Activated CD8-positive, alpha-beta T cell treated with anti-CD3 and anti-CD28 coated beads for 36 hours (primary cell): Measurements from ENCODE around the gene OTOP2. TPM values are rescaled to one million over a fixed set of nuclear protein-coding genes. Genes with fewer than 3 reads are reported as not detected.

Experiments
- ATAC-seq: fragments of 200-7000 bp; cut with Tn5 transposase; one replicate; pipeline ENCODE4 v1.10.0; 2021; ENCODE audit warnings: mild to moderate bottlenecking, moderate library complexity
- CTCF ChIA-PET: fragments of 350-600 bp; sonication (Branson Sonifier 250); formaldehyde crosslinking; loops from one replicate; lab custom pipeline; 2021; ENCODE audit warnings: antibody characterized with exemption; lab: Charles Lee
- POLR2A ChIA-PET: fragments of 350-600 bp; sonication (Branson Sonifier 250); formaldehyde crosslinking; loops from one replicate; lab custom pipeline; 2021; ENCODE audit warnings: antibody characterized with exemption; lab: Charles Lee
- DNase-seq: peaks from one replicate; pipeline ENCODE4 v3.0.0-alpha.2; 2020
- H3K27ac Mint-ChIP-seq: one replicate; pipeline ENCODE4 v1.8.0; 2021; ENCODE audit warnings: mild to moderate bottlenecking, mixed read lengths
- H3K27me3 Mint-ChIP-seq: one replicate; pipeline ENCODE4 v1.8.0; 2021; ENCODE audit warnings: mixed read lengths
- H3K36me3 Mint-ChIP-seq: one replicate; pipeline ENCODE4 v1.8.0; 2021; ENCODE audit warnings: low read depth, mixed read lengths
- H3K4me1 Mint-ChIP-seq: one replicate; pipeline ENCODE4 v1.8.0; 2021; ENCODE audit warnings: low read depth, mixed read lengths
- H3K4me3 Mint-ChIP-seq: one replicate; pipeline ENCODE4 v1.8.0; 2021; ENCODE audit warnings: mild to moderate bottlenecking, moderate library complexity, mixed read lengths
- H3K9me3 Mint-ChIP-seq: one replicate; pipeline ENCODE4 v1.8.0; 2021; ENCODE audit warnings: mixed read lengths
- intact Hi-C: fragments of 100-400 bp; cut with micrococcal nuclease; formaldehyde crosslinking; loops from one replicate; pipeline ENCODE4 v1.10.0; 2022
- total RNA-seq, 2 experiments: library from RNA; stranded (reverse); gene quantifications; one replicate each; pipeline ENCODE4 v1.2.3, GENCODE V29; 2021
- TF ChIP-seq, protein P1 (sequence below): fragments of 200-600 bp; IDR thresholded peaks from one replicate; pipeline ENCODE4 v1.8.0; 2022; ENCODE audit warnings: antibody characterized with exemption, mild to moderate bottlenecking

Gene OTOP2
- total RNA-seq, 2 experiments from 2014 or later, result not detected

DNA sequence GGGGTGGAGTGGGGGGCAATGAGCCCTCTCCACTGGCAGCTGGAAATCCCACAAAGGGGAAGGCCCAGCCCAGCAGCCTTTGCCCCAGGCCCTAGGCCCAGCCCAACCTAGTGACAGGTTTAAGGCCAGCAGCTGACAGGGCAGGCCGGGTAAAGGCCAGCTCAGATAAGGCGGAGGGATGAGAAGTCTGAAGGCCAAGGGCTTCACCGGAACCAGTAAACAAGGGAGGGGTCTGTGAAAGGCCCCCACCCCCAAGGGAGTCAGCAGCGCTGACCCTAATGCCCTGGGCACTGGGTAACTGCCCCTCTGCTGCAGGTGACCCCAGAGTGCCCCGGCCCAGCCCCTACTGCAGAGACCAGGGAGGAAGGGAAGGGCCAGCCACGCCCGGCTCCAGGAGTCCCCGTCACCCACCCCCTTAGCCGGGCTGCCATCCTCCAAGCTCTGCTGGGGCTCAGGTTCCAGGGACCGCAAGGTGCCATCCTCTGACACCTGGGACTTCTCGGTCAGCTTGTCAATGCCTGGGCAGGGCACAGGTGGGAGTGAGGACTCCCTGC, 29.1 kb downstream of the OTOP2 start:
- POLR2A ChIA-PET, result no interaction called here
- CTCF ChIA-PET, result interaction anchor here (1.2 kb wide), 1 partner anchor 91 kb away, joined by 3 read pairs; no protein-coding TSS in a partner anchor
- ATAC-seq (no peak), DNase-seq (no peak)
- H3K4me3 Mint-ChIP-seq, result no peak overlapping the region
- no peaks in the 10 kb centered on the region for H3K36me3 Mint-ChIP-seq
- intact Hi-C loops, result no loop called here
- H3K9me3 Mint-ChIP-seq, result no peaks in the 10 kb centered on the region
- TF ChIP-seq, protein P1, sequence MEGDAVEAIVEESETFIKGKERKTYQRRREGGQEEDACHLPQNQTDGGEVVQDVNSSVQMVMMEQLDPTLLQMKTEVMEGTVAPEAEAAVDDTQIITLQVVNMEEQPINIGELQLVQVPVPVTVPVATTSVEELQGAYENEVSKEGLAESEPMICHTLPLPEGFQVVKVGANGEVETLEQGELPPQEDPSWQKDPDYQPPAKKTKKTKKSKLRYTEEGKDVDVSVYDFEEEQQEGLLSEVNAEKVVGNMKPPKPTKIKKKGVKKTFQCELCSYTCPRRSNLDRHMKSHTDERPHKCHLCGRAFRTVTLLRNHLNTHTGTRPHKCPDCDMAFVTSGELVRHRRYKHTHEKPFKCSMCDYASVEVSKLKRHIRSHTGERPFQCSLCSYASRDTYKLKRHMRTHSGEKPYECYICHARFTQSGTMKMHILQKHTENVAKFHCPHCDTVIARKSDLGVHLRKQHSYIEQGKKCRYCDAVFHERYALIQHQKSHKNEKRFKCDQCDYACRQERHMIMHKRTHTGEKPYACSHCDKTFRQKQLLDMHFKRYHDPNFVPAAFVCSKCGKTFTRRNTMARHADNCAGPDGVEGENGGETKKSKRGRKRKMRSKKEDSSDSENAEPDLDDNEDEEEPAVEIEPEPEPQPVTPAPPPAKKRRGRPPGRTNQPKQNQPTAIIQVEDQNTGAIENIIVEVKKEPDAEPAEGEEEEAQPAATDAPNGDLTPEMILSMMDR, result no peak
- H3K27ac Mint-ChIP-seq, result no peak overlapping the region
- no peaks in the 10 kb centered on the region for H3K4me1 Mint-ChIP-seq
- no peaks in the 10 kb centered on the region for H3K27me3 Mint-ChIP-seq

DNA sequence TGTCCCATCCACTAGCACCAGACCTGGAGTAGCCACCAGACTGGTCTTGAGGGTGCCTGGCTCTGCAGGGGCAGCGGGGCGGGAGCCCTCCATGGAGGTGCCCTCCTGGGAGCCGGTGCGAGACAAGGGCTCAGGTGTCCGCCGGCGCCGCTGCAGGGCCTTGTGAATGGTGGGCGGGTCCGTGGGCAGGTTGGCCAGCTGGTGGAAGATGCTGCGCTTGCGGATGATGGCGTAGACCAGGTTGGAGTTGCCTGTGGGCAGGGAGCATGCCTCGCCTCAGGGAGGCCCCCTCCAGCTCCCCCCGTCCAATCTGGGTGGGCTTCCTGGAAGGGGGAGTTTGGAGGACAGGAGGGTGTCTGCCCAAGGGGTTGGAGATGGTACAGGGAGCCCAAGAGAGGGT, 30.0 kb downstream of the OTOP2 start:
- Mint-ChIP-seq H3K27me3 (no peaks in the 10 kb centered on the region), H3K4me3 (no peak overlapping the region), H3K27ac (no peak overlapping the region), H3K36me3 (no peaks in the 10 kb centered on the region), H3K4me1 (no peaks in the 10 kb centered on the region), H3K9me3 (no peaks in the 10 kb centered on the region)
- TF ChIP-seq, protein P1, result no peak
- intact Hi-C loops, result no loop called here
- CTCF ChIA-PET, result no interaction called here
- DNase-seq (no peak), ATAC-seq (no peak)
- POLR2A ChIA-PET, result interaction anchor here (0.6 kb wide), 1 partner anchor 30 kb away, joined by 3 read pairs; the partner anchor contains the start of gene OTOP2

DNA sequence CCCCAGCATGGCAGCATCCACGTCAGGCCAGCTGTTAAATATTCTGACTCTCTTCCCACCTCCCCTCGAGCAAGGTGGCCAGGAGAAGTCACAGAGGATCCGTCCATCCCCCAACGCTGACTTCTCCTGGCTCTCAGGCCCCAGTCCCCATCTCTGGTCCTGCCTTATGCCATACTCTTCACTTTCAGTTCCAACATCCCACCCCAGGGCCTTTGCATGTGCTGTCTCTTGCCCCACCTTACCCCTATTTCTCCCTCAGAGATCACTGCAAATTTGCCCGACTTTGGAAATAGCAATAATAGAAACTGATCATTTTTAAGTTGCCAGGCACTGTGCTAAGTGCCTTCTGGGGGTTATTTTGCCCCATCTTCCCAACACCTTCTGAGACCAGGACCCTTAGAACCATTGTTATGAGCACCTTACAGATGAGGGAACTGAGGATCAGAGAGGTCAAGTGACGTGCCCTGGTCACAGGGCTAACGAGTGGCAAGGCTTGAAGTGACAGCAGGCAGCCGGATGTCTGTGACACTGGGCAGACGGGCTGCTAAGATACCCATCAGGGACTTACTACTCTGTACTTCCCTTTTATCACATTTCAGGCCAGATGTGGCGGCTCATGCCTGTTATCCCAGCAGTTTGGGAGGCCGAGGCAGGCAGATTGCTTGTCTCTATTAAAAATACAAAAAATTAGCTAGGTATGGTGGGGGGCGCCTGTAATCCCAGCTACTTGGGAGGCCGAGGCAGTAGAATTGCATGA, 30.8 kb downstream of the OTOP2 start:
- TF ChIP-seq, protein P1, result no peak
- POLR2A ChIA-PET, result interaction anchor here (0.5 to 0.6 kb wide), 2 partner anchors 31 to 169 kb away, joined by 3 to 4 read pairs; partner anchors contain the start of gene OTOP2
- CTCF ChIA-PET, result interaction anchor here (0.7 to 1.5 kb wide), 3 partner anchors 31 to 164 kb away, joined by 3 read pairs; partner anchors contain the start of gene OTOP2
- H3K27me3 Mint-ChIP-seq, result no peaks in the 10 kb centered on the region
- intact Hi-C loops, result loop anchor here (5.0 kb wide), 1 partner anchor 33 kb away; the partner anchor contains the start of genes OTOP2 and USH1G
- H3K36me3 Mint-ChIP-seq, result no peaks in the 10 kb centered on the region
- H3K9me3 Mint-ChIP-seq, result no peaks in the 10 kb centered on the region
- H3K27ac Mint-ChIP-seq, result no peak overlapping the region
- DNase-seq (no peak), ATAC-seq (no peak)
- no peaks in the 10 kb centered on the region for H3K4me1 Mint-ChIP-seq
- H3K4me3 Mint-ChIP-seq, result no peak overlapping the region

DNA sequence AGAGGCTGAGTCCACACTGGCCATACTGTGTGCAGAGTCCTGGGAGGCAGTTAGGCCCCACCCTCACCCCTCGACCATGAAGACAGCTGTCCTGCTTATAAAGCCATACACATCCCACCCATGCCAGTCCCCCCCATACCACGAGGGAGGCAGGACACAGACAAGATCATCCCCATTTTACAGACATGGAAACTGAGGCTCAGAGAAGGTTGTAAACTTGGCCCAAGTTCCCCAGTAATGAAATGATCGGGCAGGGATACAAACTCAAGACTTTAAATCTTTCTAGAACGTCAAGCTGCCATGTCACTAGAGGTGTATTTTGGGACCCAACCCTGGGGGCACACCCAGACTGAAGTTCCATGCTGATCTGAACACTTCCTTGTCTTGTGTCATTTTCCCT, 32.0 kb downstream of the OTOP2 start:
- intact Hi-C loops, result loop anchor here (5.0 kb wide), 1 partner anchor 34 kb away; the partner anchor contains the start of genes OTOP2 and USH1G
- no peak for DNase-seq
- no peak overlapping the region for H3K4me3 Mint-ChIP-seq
- H3K36me3 Mint-ChIP-seq, result no peaks in the 10 kb centered on the region
- H3K9me3 Mint-ChIP-seq, result no peaks in the 10 kb centered on the region
- POLR2A ChIA-PET, result no interaction called here
- no peak overlapping the region for H3K27ac Mint-ChIP-seq
- CTCF ChIA-PET, result interaction anchor here (1.1 to 3.9 kb wide), 7 partner anchors 33 to 165 kb away, joined by 3 to 73 read pairs (median 3); partner anchors contain the start of genes OTOP2 and USH1G
- no peaks in the 10 kb centered on the region for H3K27me3 Mint-ChIP-seq
- H3K4me1 Mint-ChIP-seq, result peaks cover 3% of the 10 kb centered on the region
- TF ChIP-seq, protein P1, result no peak
- no peak for ATAC-seq
